SU-DHL-6 (cell line): ENCODE data around the gene ZNF532.

Source experiments
- H2AFZ ChIP-seq: fragments of 200-600 bp; sonication (generic); 2 replicates; pipeline ENCODE4 v1.6.1; 2014; ENCODE audit warnings: low read depth, mild to moderate bottlenecking, moderate library complexity, mixed read lengths, antibody characterized with exemption, low read length; ENCODE audit not compliant: severe bottlenecking
- H3F3A ChIP-seq: fragments of 200-600 bp; shearing (Covaris generic); 2 replicates; pipeline ENCODE4 v1.6.0; 2016; ENCODE audit warnings: antibody characterized with exemption, mild to moderate bottlenecking; ENCODE audit not compliant: insufficient read depth
- H3K27ac ChIP-seq: fragments of 200-600 bp; sonication (generic); 2 replicates; pipeline ENCODE4 v1.5.1; 2016; ENCODE audit warnings: low read depth, mild to moderate bottlenecking, low read length, moderate library complexity, mixed read lengths
- H3K27me3 ChIP-seq: fragments of 200-600 bp; sonication (generic), shearing (Covaris generic); 2 replicates; pipeline ENCODE4 v1.6.0; 2014; ENCODE audit warnings: mild to moderate bottlenecking, low read length
- H3K36me3 ChIP-seq: fragments of 200-600 bp; sonication (generic); 2 replicates; pipeline ENCODE4 v1.6.1; 2014; ENCODE audit warnings: mild to moderate bottlenecking, low read length, mixed read lengths
- H3K4me2 ChIP-seq: fragments of 300-600, 200-600 bp; shearing (Covaris generic), sonication (generic); 2 replicates; pipeline ENCODE4 v1.6.0; 2014; ENCODE audit warnings: low read length, low read depth, mild to moderate bottlenecking; ENCODE audit not compliant: poor library complexity, severe bottlenecking
- H3K4me3 ChIP-seq: fragments of 200-600 bp; sonication (generic); 2 replicates; pipeline ENCODE4 v1.5.1; 2014; ENCODE audit warnings: antibody characterized with exemption, low read length, mild to moderate bottlenecking, mixed read lengths; ENCODE audit not compliant: insufficient read depth, poor library complexity, severe bottlenecking
- H3K79me2 ChIP-seq: fragments of 200-600 bp; sonication (generic); 2 replicates; pipeline ENCODE4 v1.6.1; 2014; ENCODE audit warnings: mild to moderate bottlenecking, low read length, moderate library complexity; ENCODE audit not compliant: insufficient read depth
- H3K9ac ChIP-seq: fragments of 200-600 bp; sonication (generic); 2 replicates; pipeline ENCODE4 v1.7.0; 2014; ENCODE audit warnings: mild to moderate bottlenecking, low read length
- H3K9me2 ChIP-seq: fragments of 200-600 bp; sonication (generic); replicated peaks from 2 replicates; pipeline ENCODE4 v1.6.1; 2014; ENCODE audit warnings: low read length; ENCODE audit not compliant: insufficient read depth
- H3K9me3 ChIP-seq: fragments of 200-600 bp; sonication (generic); 2 replicates; pipeline ENCODE4 v1.6.1; 2014; ENCODE audit warnings: low read length, mixed read lengths; ENCODE audit not compliant: insufficient read depth
- H4K20me1 ChIP-seq: fragments of 200-600 bp; sonication (generic); 2 replicates; pipeline ENCODE4 v1.6.1; 2014; ENCODE audit warnings: low read depth, mild to moderate bottlenecking, antibody characterized with exemption, low read length, moderate library complexity, mixed read lengths
- EZH2phosphoT487 ChIP-seq: fragments of 200-600 bp; sonication (generic), shearing (Covaris generic); conservative IDR thresholded peaks from 2 replicates; pipeline ENCODE4 v1.6.1; 2018; ENCODE audit warnings: mild to moderate bottlenecking, antibody characterized with exemption, low read length, moderate library complexity, mixed read lengths
- TF ChIP-seq, protein P1 (sequence below): fragments of 200-600 bp; sonication (generic); IDR thresholded peaks from one replicate; pipeline ENCODE4 v1.5.1; 2017; ENCODE audit warnings: antibody characterized with exemption, mild to moderate bottlenecking, low read length, moderate library complexity; ENCODE audit not compliant: insufficient read depth, poor library complexity, severe bottlenecking

Gene ZNF532

GRCh38 chr18:58983260-58984155 is 118.8 kb downstream of the ZNF532 start:
- H3K27ac ChIP-seq = no peak overlapping the region
- no peak overlapping the region for H3K9ac ChIP-seq
- H3K9me3 ChIP-seq = no peaks in the 10 kb centered on the region
- peaks cover 25% of the 10 kb centered on the region for H3K36me3 ChIP-seq
- no peaks in the 10 kb centered on the region for H4K20me1 ChIP-seq
- no peaks in the 10 kb centered on the region for H3K9me2 ChIP-seq
- H3K4me3 ChIP-seq = no peak overlapping the region
- H3F3A ChIP-seq = peaks cover 18% of the 10 kb centered on the region; the same call in 1 of the 2 replicates
- TF ChIP-seq, protein P1, sequence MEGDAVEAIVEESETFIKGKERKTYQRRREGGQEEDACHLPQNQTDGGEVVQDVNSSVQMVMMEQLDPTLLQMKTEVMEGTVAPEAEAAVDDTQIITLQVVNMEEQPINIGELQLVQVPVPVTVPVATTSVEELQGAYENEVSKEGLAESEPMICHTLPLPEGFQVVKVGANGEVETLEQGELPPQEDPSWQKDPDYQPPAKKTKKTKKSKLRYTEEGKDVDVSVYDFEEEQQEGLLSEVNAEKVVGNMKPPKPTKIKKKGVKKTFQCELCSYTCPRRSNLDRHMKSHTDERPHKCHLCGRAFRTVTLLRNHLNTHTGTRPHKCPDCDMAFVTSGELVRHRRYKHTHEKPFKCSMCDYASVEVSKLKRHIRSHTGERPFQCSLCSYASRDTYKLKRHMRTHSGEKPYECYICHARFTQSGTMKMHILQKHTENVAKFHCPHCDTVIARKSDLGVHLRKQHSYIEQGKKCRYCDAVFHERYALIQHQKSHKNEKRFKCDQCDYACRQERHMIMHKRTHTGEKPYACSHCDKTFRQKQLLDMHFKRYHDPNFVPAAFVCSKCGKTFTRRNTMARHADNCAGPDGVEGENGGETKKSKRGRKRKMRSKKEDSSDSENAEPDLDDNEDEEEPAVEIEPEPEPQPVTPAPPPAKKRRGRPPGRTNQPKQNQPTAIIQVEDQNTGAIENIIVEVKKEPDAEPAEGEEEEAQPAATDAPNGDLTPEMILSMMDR = no peak
- no peak for TF ChIP-seq EZH2phosphoT487
- H2AFZ ChIP-seq = no peak overlapping the region
- H3K79me2 ChIP-seq = no peaks in the 10 kb centered on the region
- H3K27me3 ChIP-seq = no peaks in the 10 kb centered on the region
- no peak overlapping the region for H3K4me2 ChIP-seq

GRCh38 chr18:58988600-58988999 is 123.9 kb downstream of the ZNF532 start:
- Histone ChIP-seq H3K79me2 (no peaks in the 10 kb centered on the region), H3K9ac (no peak overlapping the region), H3K9me2 (no peaks in the 10 kb centered on the region), H2AFZ (no peak overlapping the region), H3K4me3 (no peak overlapping the region), H3K27me3 (no peaks in the 10 kb centered on the region), H3K36me3 (no peaks in the 10 kb centered on the region), H3K4me2 (no peak overlapping the region), H3F3A (peaks cover 27% of the 10 kb centered on the region), H3K9me3 (no peaks in the 10 kb centered on the region), H3K27ac (no peak overlapping the region), H4K20me1 (no peaks in the 10 kb centered on the region)
- TF ChIP-seq, protein P1 = no peak
- no peak for TF ChIP-seq EZH2phosphoT487

DNA sequence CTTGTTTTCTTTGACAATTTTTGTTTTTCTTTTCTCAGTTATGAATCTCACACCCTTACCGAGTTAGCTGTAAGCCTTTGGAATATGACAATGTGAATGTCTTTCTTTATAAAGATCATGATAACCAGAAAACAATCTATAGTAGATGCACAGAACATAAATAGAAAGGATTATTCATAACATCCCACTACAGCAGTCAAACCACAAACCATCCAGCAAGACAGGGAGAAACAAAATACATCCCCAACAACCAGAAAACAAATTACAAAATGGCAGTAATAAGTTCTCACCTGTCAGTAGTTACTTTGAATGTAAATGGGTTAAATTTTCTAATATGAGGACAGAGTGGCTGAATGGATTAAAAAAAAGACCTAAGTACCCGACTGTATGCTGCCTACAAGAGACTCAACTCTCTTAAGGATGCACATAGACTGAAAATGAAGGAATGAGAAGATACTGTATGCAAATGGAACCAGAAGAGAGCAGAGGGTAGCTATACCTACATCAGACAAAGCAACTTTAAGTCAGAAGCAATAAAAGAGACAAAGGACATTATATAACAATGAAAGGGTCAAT is 124.6 kb downstream of the ZNF532 start:
- H3K27ac ChIP-seq = no peak overlapping the region
- no peak overlapping the region for H3K4me2 ChIP-seq
- no peak overlapping the region for H3K9ac ChIP-seq
- H3K4me3 ChIP-seq = no peak overlapping the region
- H3K27me3 ChIP-seq = no peaks in the 10 kb centered on the region
- H3K9me2 ChIP-seq = no peaks in the 10 kb centered on the region
- H3K9me3 ChIP-seq = no peaks in the 10 kb centered on the region
- H3K36me3 ChIP-seq = no peaks in the 10 kb centered on the region
- H2AFZ ChIP-seq = no peak overlapping the region
- TF ChIP-seq, protein P1 = no peak
- TF ChIP-seq EZH2phosphoT487 = no peak
- peaks cover 27% of the 10 kb centered on the region for H3F3A ChIP-seq
- H4K20me1 ChIP-seq = no peaks in the 10 kb centered on the region
- H3K79me2 ChIP-seq = no peaks in the 10 kb centered on the region
